H9 (cell line): ENCODE data around the gene CCR7. TPM values are rescaled to one million over a fixed set of nuclear protein-coding genes. Genes with fewer than 3 reads are reported as not detected.

Experiments
- DNase-seq: peaks from one replicate; pipeline ENCODE4 v3.0.0-alpha.2; 2017
- H2AFZ ChIP-seq: one replicate; pipeline ENCODE4 v1.6.1; 2013; ENCODE audit warnings: mild to moderate bottlenecking, low read length, control low read depth, moderate library complexity
- H2AK5ac ChIP-seq: 2 replicates; pipeline ENCODE4 v1.6.1; 2013; ENCODE audit warnings: low read length, control low read depth, mixed read lengths; ENCODE audit not compliant: insufficient read length
- H2BK120ac ChIP-seq: one replicate; pipeline ENCODE4 v1.6.1; 2013; ENCODE audit warnings: low read depth, mild to moderate bottlenecking, low read length, control low read depth, inconsistent platforms; ENCODE audit not compliant: poor library complexity, severe bottlenecking
- H2BK12ac ChIP-seq: 2 replicates; pipeline ENCODE4 v1.6.1; 2013; ENCODE audit warnings: low read length, control low read depth, mixed read lengths, low read depth; ENCODE audit not compliant: insufficient read length
- H2BK15ac ChIP-seq: 2 replicates; pipeline ENCODE4 v1.6.1; 2013; ENCODE audit warnings: low read depth, low read length, control low read depth
- H2BK20ac ChIP-seq: one replicate; pipeline ENCODE4 v1.6.1; 2013; ENCODE audit warnings: low read depth, mild to moderate bottlenecking, low read length, control low read depth, inconsistent platforms; ENCODE audit not compliant: poor library complexity, severe bottlenecking
- H2BK5ac ChIP-seq: 2 replicates; pipeline ENCODE4 v1.6.1; 2013; ENCODE audit warnings: low read length, control low read depth, mixed read lengths; ENCODE audit not compliant: insufficient read length
- H3K14ac ChIP-seq: 2 replicates; pipeline ENCODE4 v1.6.1; 2013; ENCODE audit warnings: low read length, control low read depth; ENCODE audit not compliant: insufficient read depth
- H3K18ac ChIP-seq: 2 replicates; pipeline ENCODE4 v1.6.1; 2013; ENCODE audit warnings: low read depth, mild to moderate bottlenecking, mixed read lengths, low read length, control low read depth; ENCODE audit not compliant: insufficient read length
- H3K23ac ChIP-seq: 2 replicates; pipeline ENCODE4 v1.6.1; 2013; ENCODE audit warnings: low read length, control low read depth, mixed read lengths, low read depth; ENCODE audit not compliant: insufficient read length
- H3K23me2 ChIP-seq: 2 replicates; pipeline ENCODE4 v1.6.1; 2013; ENCODE audit warnings: low read depth, mild to moderate bottlenecking, mixed read lengths, low read length, control low read depth; ENCODE audit not compliant: insufficient read length, poor library complexity, severe bottlenecking
- H3K27ac ChIP-seq: 2 replicates; pipeline ENCODE4 v1.5.1; 2013; ENCODE audit warnings: low read length, control low read depth, mixed read lengths, low read depth; ENCODE audit not compliant: insufficient read length
- H3K27me3 ChIP-seq: 2 replicates; pipeline ENCODE4 v1.6.1; 2013; ENCODE audit warnings: low read length, control low read depth, inconsistent platforms; ENCODE audit not compliant: insufficient read depth
- H3K4ac ChIP-seq: 2 replicates; pipeline ENCODE4 v1.6.1; 2013; ENCODE audit warnings: low read depth, mild to moderate bottlenecking, control low read depth, inconsistent platforms, low read length, moderate library complexity
- H3K4me1 ChIP-seq: 2 replicates; pipeline ENCODE4 v1.6.1; 2013; ENCODE audit warnings: low read length, control low read depth, inconsistent platforms; ENCODE audit not compliant: insufficient read depth
- H3K4me2 ChIP-seq: 2 replicates; pipeline ENCODE4 v1.6.1; 2013; ENCODE audit warnings: low read length, control low read depth, mixed read lengths; ENCODE audit not compliant: insufficient read length, insufficient read depth
- H3K56ac ChIP-seq: 2 replicates; pipeline ENCODE4 v1.6.1; 2013; ENCODE audit warnings: low read depth, mild to moderate bottlenecking, mixed read lengths, low read length, control low read depth; ENCODE audit not compliant: insufficient read length
- H3K79me1 ChIP-seq: 2 replicates; pipeline ENCODE4 v1.6.1; 2013; ENCODE audit warnings: low read depth, mild to moderate bottlenecking, moderate library complexity, low read length, control low read depth, inconsistent platforms; ENCODE audit not compliant: insufficient read depth, poor library complexity, severe bottlenecking
- H3K79me2 ChIP-seq: 2 replicates; pipeline ENCODE4 v1.6.1; 2013; ENCODE audit warnings: low read length, control low read depth, inconsistent platforms; ENCODE audit not compliant: insufficient read depth
- H3K9ac ChIP-seq: 2 replicates; pipeline ENCODE4 v1.6.1; 2013; ENCODE audit warnings: low read length, control low read depth, mixed read lengths; ENCODE audit not compliant: insufficient read length; ENCODE audit errors: extremely low read depth
- H3K9me3 ChIP-seq: one replicate; pipeline ENCODE4 v1.6.1; 2013; ENCODE audit warnings: low read depth, low read length, inconsistent platforms; ENCODE audit not compliant: control insufficient read depth
- H3T11ph ChIP-seq: one replicate; pipeline ENCODE4 v1.6.1; 2013; ENCODE audit warnings: mild to moderate bottlenecking, low read length, control low read depth, inconsistent platforms
- H4K20me1 ChIP-seq: one replicate; pipeline ENCODE4 v1.6.1; 2013; ENCODE audit not compliant: control insufficient read depth, insufficient read length, insufficient read depth
- H4K5ac ChIP-seq: 2 replicates; pipeline ENCODE4 v1.6.1; 2013; ENCODE audit warnings: low read depth, mild to moderate bottlenecking, mixed read lengths, low read length, control low read depth; ENCODE audit not compliant: insufficient read length
- H4K8ac ChIP-seq: replicated peaks from 2 replicates; pipeline ENCODE4 v1.6.1; 2013; ENCODE audit warnings: low read length, control low read depth, mixed read lengths, low read depth; ENCODE audit not compliant: insufficient read length
- H4K91ac ChIP-seq: 2 replicates; pipeline ENCODE4 v1.6.1; 2013; ENCODE audit warnings: low read depth, mild to moderate bottlenecking, moderate library complexity, mixed read lengths, low read length, control low read depth; ENCODE audit not compliant: insufficient read length
- H3K27ac Mint-ChIP-seq, 3 experiments: 2 replicates in 2 of 3; 3 replicates in 1 of 3; pipeline ENCODE4 v1.8.0; 2020 to 2021; ENCODE audit warnings: mixed read lengths in 3 of 3, mild to moderate bottlenecking in 1 of 3, moderate library complexity in 1 of 3
- H3K27me3 Mint-ChIP-seq: 2 replicates; pipeline ENCODE4 v1.8.0; 2021; ENCODE audit warnings: low read depth, mild to moderate bottlenecking, moderate library complexity, mixed read lengths
- H3K36me3 Mint-ChIP-seq, 3 experiments: 2 replicates in 2 of 3; 3 replicates in 1 of 3; pipeline ENCODE4 v1.8.0; 2020 to 2021; ENCODE audit warnings: low read depth in 3 of 3, mixed read lengths in 3 of 3; ENCODE audit not compliant: insufficient read depth in 1 of 3
- H3K4me1 Mint-ChIP-seq, 2 experiments: 2 replicates each; pipeline ENCODE4 v1.8.0; 2020; ENCODE audit warnings: mixed read lengths in 2 of 2
- H3K4me3 Mint-ChIP-seq, 2 experiments: 2 replicates in 1 of 2; 3 replicates in 1 of 2; pipeline ENCODE4 v1.8.0; 2020 to 2021; ENCODE audit warnings: mild to moderate bottlenecking in 2 of 2, mixed read lengths in 2 of 2, moderate library complexity in 1 of 2
- H3K9me3 Mint-ChIP-seq, 2 experiments: 2 replicates in 1 of 2; 3 replicates in 1 of 2; pipeline ENCODE4 v1.8.0; 2020; ENCODE audit warnings: mild to moderate bottlenecking in 2 of 2, mixed read lengths in 2 of 2, moderate library complexity in 1 of 2
- CTCF ChIP-seq: fragments of 200-600 bp; sonication (generic); conservative IDR thresholded peaks from 3 replicates; pipeline ENCODE4 v1.8.0; 2021; ENCODE audit warnings: antibody characterized with exemption, mild to moderate bottlenecking
- WGBS: extraction: QIAGEN DNeasy Blood & Tissue Kit; methylation state at CpG from one replicate; pipeline ENCODE4 v1.1.7; 2013; ENCODE audit warnings: missing lambda C conversion rate, low lambda C conversion rate, mixed read lengths; ENCODE audit not compliant: insufficient read length; ENCODE audit errors: extremely low coverage; 5-methylcytosine and 5-hydroxymethylcytosine counted together
- total RNA-seq: library from RNA; stranded (reverse); gene quantifications from 2 replicates; pipeline ENCODE4 v1.2.1, GENCODE V29; 2021

CCR7 gene
- total RNA-seq, 1 experiment from 2014 or later, result 0.31 TPM

GRCh38 chr17:40563220-40564052, 1.8 kb downstream of the CCR7 start:
- Histone ChIP-seq H4K5ac (no peak overlapping the region), H3K79me1 (no peaks in the 10 kb centered on the region), H3T11ph (no peak overlapping the region), H2BK20ac (no peak overlapping the region), H2BK15ac (no peak overlapping the region), H3K9me3 (no peaks in the 10 kb centered on the region), H3K18ac (no peak overlapping the region), H3K14ac (no peak overlapping the region), H3K9ac (no peak overlapping the region), H4K20me1 (no peaks in the 10 kb centered on the region), H4K8ac (no peak overlapping the region), H3K56ac (no peak overlapping the region), H3K23me2 (no peaks in the 10 kb centered on the region), H3K4me1 (no peaks in the 10 kb centered on the region), H2BK120ac (no peak overlapping the region), H3K27ac (no peak overlapping the region), H2BK12ac (no peak overlapping the region), H3K4ac (no peak overlapping the region), H3K79me2 (no peaks in the 10 kb centered on the region), H2BK5ac (no peak overlapping the region), H3K27me3 (no peaks in the 10 kb centered on the region), H3K23ac (no peak overlapping the region), H4K91ac (no peak overlapping the region), H2AFZ (no peak overlapping the region), H3K4me2 (no peak overlapping the region), H2AK5ac (no peak overlapping the region)
- H3K4me3 Mint-ChIP-seq, result no peak overlapping the region
- WGBS, result no CpG with 5 or more reads among the region's 13 CpGs
- H3K27ac Mint-ChIP-seq, result no peak overlapping the region
- peak; percentile 30 for DNase-seq
- H3K9me3 Mint-ChIP-seq, result peaks cover 11 to 12% of the 10 kb centered on the region in 2 experiments; a peak in 3 of 5 replicates
- peaks cover 18% of the 10 kb centered on the region for H3K27me3 Mint-ChIP-seq
- TF ChIP-seq CTCF, result no peak
- peaks cover 3 to 5% (median 4%) of the 10 kb centered on the region in 3 experiments; a peak in 5 of 7 replicates for H3K36me3 Mint-ChIP-seq
- H3K4me1 Mint-ChIP-seq, result peaks cover 43 to 48% of the 10 kb centered on the region in 2 experiments
